Mesenchymal stem cell (in vitro differentiated cells and primary cell): ENCODE data around the gene EMC8.

ENCODE experiments used
- DNase-seq: peaks from one replicate; pipeline ENCODE4 v3.0.0-alpha.2; 2013
- H2AFZ ChIP-seq: one replicate; pipeline ENCODE4 v1.6.1; 2013; ENCODE audit warnings: low read depth, mild to moderate bottlenecking, control low read depth, inconsistent platforms, low read length, moderate library complexity
- H2AK5ac ChIP-seq: 2 replicates; pipeline ENCODE4 v1.6.1; 2013; ENCODE audit warnings: low read length, moderate library complexity, mild to moderate bottlenecking, inconsistent platforms; ENCODE audit not compliant: severe bottlenecking
- H2BK120ac ChIP-seq: one replicate; pipeline ENCODE4 v1.6.1; 2013; ENCODE audit warnings: low read depth, mild to moderate bottlenecking, inconsistent platforms, low read length, moderate library complexity
- H2BK12ac ChIP-seq, 2 experiments: one replicate each; pipeline ENCODE4 v1.6.1; 2013; ENCODE audit warnings: inconsistent platforms in 2 of 2, low read length in 2 of 2, mild to moderate bottlenecking in 2 of 2, moderate library complexity in 2 of 2, control low read depth in 1 of 2
- H2BK15ac ChIP-seq: one replicate; pipeline ENCODE4 v1.6.1; 2013; ENCODE audit warnings: mild to moderate bottlenecking, low read depth, inconsistent platforms; ENCODE audit not compliant: poor library complexity, severe bottlenecking
- H2BK5ac ChIP-seq: 2 replicates; pipeline ENCODE4 v1.6.1; 2013; ENCODE audit warnings: low read depth, mild to moderate bottlenecking, low read length, control low read depth, inconsistent platforms; ENCODE audit not compliant: poor library complexity, severe bottlenecking
- H3K14ac ChIP-seq, 2 experiments: one replicate each; pipeline ENCODE4 v1.6.1; 2013; ENCODE audit warnings: inconsistent platforms in 2 of 2, low read length in 2 of 2, control low read depth in 1 of 2, mild to moderate bottlenecking in 1 of 2, moderate library complexity in 1 of 2
- H3K18ac ChIP-seq, 2 experiments: one replicate each; pipeline ENCODE4 v1.6.1; 2013; ENCODE audit warnings: inconsistent platforms in 2 of 2, low read length in 2 of 2, control low read depth in 1 of 2, low read depth in 1 of 2, mild to moderate bottlenecking in 1 of 2
- H3K23ac ChIP-seq, 2 experiments: one replicate each; pipeline ENCODE4 v1.6.1; 2013; ENCODE audit warnings: inconsistent platforms in 2 of 2, low read length in 2 of 2, mild to moderate bottlenecking in 2 of 2, moderate library complexity in 2 of 2, control low read depth in 1 of 2
- H3K27ac ChIP-seq: 2 replicates; pipeline ENCODE4 v1.5.1; 2013; ENCODE audit warnings: mild to moderate bottlenecking, moderate library complexity, low read length, control low read depth, inconsistent platforms; ENCODE audit not compliant: poor library complexity, severe bottlenecking
- H3K27me3 ChIP-seq, 2 experiments: 2 replicates each; pipeline versions ENCODE4 v1.6.1 to v1.7.0; 2013; ENCODE audit warnings: low read length in 2 of 2, mild to moderate bottlenecking in 2 of 2, moderate library complexity in 2 of 2, control low read depth in 1 of 2, inconsistent platforms in 1 of 2; ENCODE audit not compliant: control insufficient read depth in 1 of 2, insufficient read depth in 1 of 2
- H3K36me3 ChIP-seq, 2 experiments: 2 replicates each; pipeline versions ENCODE4 v1.6.1 to v1.7.0; 2013; ENCODE audit warnings: low read length in 2 of 2, control low read depth in 1 of 2, inconsistent platforms in 1 of 2, low read depth in 1 of 2, mild to moderate bottlenecking in 1 of 2; ENCODE audit not compliant: insufficient read depth in 2 of 2, control insufficient read depth in 1 of 2
- H3K4ac ChIP-seq, 2 experiments: one replicate each; pipeline ENCODE4 v1.6.1; 2013; ENCODE audit warnings: inconsistent platforms in 2 of 2, low read length in 2 of 2, mild to moderate bottlenecking in 2 of 2, moderate library complexity in 2 of 2, control low read depth in 1 of 2, low read depth in 1 of 2
- H3K4me1 ChIP-seq: 2 replicates; pipeline ENCODE4 v1.6.1; 2013; ENCODE audit warnings: low read depth, low read length, control low read depth; ENCODE audit not compliant: control insufficient read depth, insufficient read depth
- H3K4me2 ChIP-seq: 2 replicates; pipeline ENCODE4 v1.6.1; 2013; ENCODE audit warnings: low read length, mild to moderate bottlenecking, inconsistent platforms; ENCODE audit not compliant: poor library complexity, severe bottlenecking
- H3K4me3 ChIP-seq, 2 experiments: 2 replicates each; pipeline versions ENCODE4 v1.5.1 to v1.7.0; 2013; ENCODE audit warnings: low read length in 2 of 2, mild to moderate bottlenecking in 2 of 2, control low read depth in 1 of 2, low read depth in 1 of 2; ENCODE audit not compliant: insufficient read depth in 1 of 2
- H3K79me1 ChIP-seq: replicated peaks from 2 replicates; pipeline ENCODE4 v1.6.1; 2013; ENCODE audit warnings: mild to moderate bottlenecking, control low read depth, low read length, inconsistent platforms; ENCODE audit not compliant: poor library complexity, severe bottlenecking
- H3K9ac ChIP-seq: 2 replicates; pipeline ENCODE4 v1.7.0; 2013; ENCODE audit warnings: mild to moderate bottlenecking, low read length, moderate library complexity
- H3K9me3 ChIP-seq: 2 replicates; pipeline ENCODE4 v1.7.0; 2013; ENCODE audit warnings: mild to moderate bottlenecking, low read length; ENCODE audit not compliant: control insufficient read depth
- H4K8ac ChIP-seq: one replicate; pipeline ENCODE4 v1.6.1; 2013; ENCODE audit warnings: inconsistent platforms, mild to moderate bottlenecking, low read length, moderate library complexity
- H4K91ac ChIP-seq: one replicate; pipeline ENCODE4 v1.6.1; 2013; ENCODE audit warnings: mild to moderate bottlenecking, low read length, inconsistent platforms
- whole genome bisulfite sequencing: methylation state at CpG from one replicate; pipeline ENCODE4 v1.1.7; 2013; ENCODE audit warnings: mixed read lengths; 5-methylcytosine and 5-hydroxymethylcytosine counted together

EMC8 gene

DNA sequence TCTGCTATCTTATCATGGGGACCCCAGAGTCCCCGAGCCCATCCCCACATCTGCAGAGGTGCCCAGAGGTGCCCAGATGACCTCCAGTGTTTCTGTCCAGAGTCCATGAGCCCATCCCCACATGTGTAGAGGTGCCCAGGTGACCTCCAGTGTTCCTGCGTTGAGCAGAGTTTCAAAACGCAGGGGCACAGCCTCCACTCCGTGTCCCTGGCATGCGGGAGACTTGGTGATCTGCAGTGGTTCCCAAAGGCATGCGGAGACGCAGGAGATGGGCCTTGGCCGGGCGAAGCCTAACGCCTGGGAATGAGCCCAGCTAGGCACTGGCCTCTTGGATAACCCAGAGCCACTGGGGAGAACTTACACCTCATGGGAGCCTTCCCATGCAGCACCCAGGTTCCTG is 41.5 kb upstream of the EMC8 start:
- Histone ChIP-seq H3K4ac (no peak overlapping the region), H4K91ac (no peak overlapping the region), H3K9me3 (peaks cover 7% of the 10 kb centered on the region), H2BK120ac (no peak overlapping the region), H3K36me3 (no peaks in the 10 kb centered on the region), H3K27ac (no peak overlapping the region), H2AK5ac (no peak overlapping the region), H3K4me2 (no peak overlapping the region), H3K79me1 (no peaks in the 10 kb centered on the region), H3K9ac (no peak overlapping the region), H2AFZ (no peak overlapping the region), H3K18ac (no peak overlapping the region), H3K27me3 (peaks cover 4 to 52% of the 10 kb centered on the region in 2 experiments), H3K4me3 (no peak overlapping the region), H2BK12ac (no peak overlapping the region), H4K8ac (no peak overlapping the region), H3K23ac (no peak overlapping the region), H3K4me1 (no peaks in the 10 kb centered on the region), H3K14ac (no peak overlapping the region), H2BK15ac (no peak overlapping the region), H2BK5ac (no peak overlapping the region)
- WGBS = 94% methylated on average over 10 of the region's 10 CpGs
- DNase-seq = no peak

- H3K4me3 ChIP-seq = no peak overlapping the region
- WGBS = 89% methylated on average over 9 of the region's 9 CpGs
- H2BK120ac ChIP-seq = no peak overlapping the region
Measured at GRCh38 chr16:85840395-85840794, 41.1 kb upstream of the EMC8 start.

GRCh38 chr16:85839681-85840240 is 40.4 kb upstream of the EMC8 start:
- H4K91ac ChIP-seq = no peak overlapping the region
- H3K18ac ChIP-seq = no peak overlapping the region
- H2AK5ac ChIP-seq = no peak overlapping the region
- H2BK120ac ChIP-seq = no peak overlapping the region
- 94% methylated on average over 24 of the region's 24 CpGs for WGBS
- no peak overlapping the region for H2AFZ ChIP-seq
- no peaks in the 10 kb centered on the region for H3K79me1 ChIP-seq
- no peaks in the 10 kb centered on the region for H3K4me1 ChIP-seq
- no peak overlapping the region for H4K8ac ChIP-seq
- no peak overlapping the region for H2BK5ac ChIP-seq
- no peak overlapping the region for H2BK12ac ChIP-seq
- H3K4me2 ChIP-seq = no peak overlapping the region
- no peaks in the 10 kb centered on the region for H3K36me3 ChIP-seq
- H3K4me3 ChIP-seq = no peak overlapping the region
- no peak overlapping the region for H3K27ac ChIP-seq
- no peak overlapping the region for H2BK15ac ChIP-seq
- no peak overlapping the region for H3K9ac ChIP-seq
- H3K4ac ChIP-seq = no peak overlapping the region
- no peak for DNase-seq
- no peak overlapping the region for H3K23ac ChIP-seq
- H3K9me3 ChIP-seq = peaks cover 7% of the 10 kb centered on the region
- H3K14ac ChIP-seq = peak overlapping the region in 1 of 2 experiments; percentile 61
- peaks cover 4 to 56% of the 10 kb centered on the region in 2 experiments for H3K27me3 ChIP-seq

More at GRCh38 chr16:85840395-85840794, 41.1 kb upstream of the EMC8 start:
- Histone ChIP-seq H2BK5ac (no peak overlapping the region), H2BK15ac (no peak overlapping the region), H3K9me3 (peaks cover 7% of the 10 kb centered on the region), H2AK5ac (no peak overlapping the region), H3K9ac (no peak overlapping the region), H3K27me3 (peaks cover 4 to 56% of the 10 kb centered on the region in 2 experiments), H3K4ac (no peak overlapping the region), H3K4me2 (no peak overlapping the region), H3K79me1 (no peaks in the 10 kb centered on the region), H2BK12ac (no peak overlapping the region), H4K8ac (no peak overlapping the region), H3K36me3 (no peaks in the 10 kb centered on the region), H3K23ac (no peak overlapping the region), H3K14ac (no peak overlapping the region), H2AFZ (no peak overlapping the region), H3K18ac (no peak overlapping the region), H3K4me1 (no peaks in the 10 kb centered on the region), H3K27ac (no peak overlapping the region), H4K91ac (no peak overlapping the region)
- DNase-seq = no peak

DNA sequence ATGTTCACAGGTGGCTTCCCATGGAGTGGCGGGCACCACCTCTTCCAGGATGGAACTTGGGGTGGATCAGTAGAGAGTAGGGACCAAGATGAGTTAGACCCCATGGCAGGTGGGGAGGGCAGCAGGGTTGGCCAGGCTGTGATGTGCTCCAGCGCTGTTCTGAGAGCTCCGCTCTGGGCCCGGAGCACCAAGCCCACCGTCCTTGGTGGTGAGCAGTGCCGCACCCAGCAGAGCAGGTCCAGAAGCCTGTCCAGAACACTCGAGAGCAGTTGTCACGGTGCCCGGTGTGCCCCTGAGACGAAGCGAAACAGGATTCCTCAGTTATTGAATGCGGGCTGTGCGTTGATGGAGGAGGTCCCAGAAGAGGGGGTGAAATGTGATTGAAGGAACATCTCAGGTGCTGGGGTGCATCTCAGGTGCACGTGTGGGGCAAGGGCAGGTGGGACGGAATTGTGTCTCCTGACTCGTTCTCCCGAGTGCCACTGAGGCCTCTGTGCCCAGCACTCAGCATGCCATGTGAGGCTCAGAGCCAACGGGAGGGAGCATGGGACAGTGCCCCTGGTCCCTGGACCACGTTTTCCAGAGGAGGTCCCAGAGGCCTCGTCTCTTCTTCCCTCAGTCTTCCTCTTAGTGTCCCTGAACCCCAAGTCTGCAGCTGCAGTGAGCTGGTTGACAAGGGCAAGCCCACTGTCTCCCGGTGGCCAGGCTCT is 39.7 kb upstream of the EMC8 start:
- H3K14ac ChIP-seq = no peak overlapping the region
- 90% methylated on average over 21 of the region's 21 CpGs for WGBS
- no peak overlapping the region for H2BK120ac ChIP-seq
- H3K9me3 ChIP-seq = peaks cover 7% of the 10 kb centered on the region
- no peak overlapping the region for H2AFZ ChIP-seq
- H2AK5ac ChIP-seq = no peak overlapping the region
- H2BK5ac ChIP-seq = no peak overlapping the region
- no peak overlapping the region for H3K9ac ChIP-seq
- H2BK15ac ChIP-seq = no peak overlapping the region
- peaks cover 4 to 52% of the 10 kb centered on the region in 2 experiments for H3K27me3 ChIP-seq
- no peak overlapping the region for H4K91ac ChIP-seq
- no peak for DNase-seq
- H2BK12ac ChIP-seq = no peak overlapping the region
- H3K36me3 ChIP-seq = no peaks in the 10 kb centered on the region
- no peaks in the 10 kb centered on the region for H3K4me1 ChIP-seq
- H3K4me2 ChIP-seq = no peak overlapping the region
- H3K4me3 ChIP-seq = peak overlapping the region in 1 of 2 experiments; percentile 7
- H3K23ac ChIP-seq = no peak overlapping the region
- H3K27ac ChIP-seq = no peak overlapping the region
- H3K79me1 ChIP-seq = no peaks in the 10 kb centered on the region
- no peak overlapping the region for H4K8ac ChIP-seq
- H3K18ac ChIP-seq = no peak overlapping the region
- no peak overlapping the region for H3K4ac ChIP-seq
